ENCODE measurements around the gene TRIM46.
A peak's percentile ranks its signal among the peaks of the same experiment; 100 is the strongest.
"Not testable (repeated sequence)": the region's sequence is repeated elsewhere in the genome, so short reads cannot be mapped to it uniquely, and the experiment has no call there.

Gene TRIM46

GRCh38 chr1:155189926-155190325 is 16.3 kb downstream of the TRIM46 start:
- DNase-seq = not testable (repeated sequence)

- no peak for DNase-seq
Measured at GRCh38 chr1:155191904-155192303, 18.3 kb downstream of the TRIM46 start.

GRCh38 chr1:155192346-155193274 is 19.0 kb downstream of the TRIM46 start:
- DNase-seq = peak; percentile 87

GRCh38 chr1:155193275-155193990 is 19.8 kb downstream of the TRIM46 start:
- DNase-seq = peak; percentile 80

- DNase-seq = not testable (repeated sequence)
Measured at GRCh38 chr1:155193991-155194240, 20.3 kb downstream of the TRIM46 start.

- no peak for DNase-seq
Measured at GRCh38 chr1:155195201-155196102, 21.8 kb downstream of the TRIM46 start.

- no peak for DNase-seq
Measured at GRCh38 chr1:155196103-155196892, 22.6 kb downstream of the TRIM46 start.

- no peak for DNase-seq
Measured at GRCh38 chr1:155196893-155197638, 23.4 kb downstream of the TRIM46 start.

GRCh38 chr1:155197901-155198546 is 24.4 kb downstream of the TRIM46 start:
- no peak for DNase-seq

- no peak for DNase-seq
Measured at GRCh38 chr1:155198547-155198906, 24.9 kb downstream of the TRIM46 start.

GRCh38 chr1:155199792-155200191 is 26.1 kb downstream of the TRIM46 start:
- DNase-seq = no peak

GRCh38 chr1:155200920-155201319 is 27.3 kb downstream of the TRIM46 start:
- DNase-seq = no peak

- no peak for DNase-seq
Measured at GRCh38 chr1:155202198-155202597, 28.5 kb downstream of the TRIM46 start.

- no peak for DNase-seq
Measured at GRCh38 chr1:155202731-155203515, 29.3 kb downstream of the TRIM46 start.

- no peak for DNase-seq
Measured at GRCh38 chr1:155205035-155205434, 31.4 kb downstream of the TRIM46 start.

GRCh38 chr1:155205969-155206593 is 32.4 kb downstream of the TRIM46 start:
- DNase-seq = no peak

- peak; percentile 85 for DNase-seq
Measured at GRCh38 chr1:155206891-155207805, 33.5 kb downstream of the TRIM46 start.

- peak; percentile 64 for DNase-seq
Measured at GRCh38 chr1:155207806-155208540, 34.3 kb downstream of the TRIM46 start, which contains the start of gene THBS3. Gene THBS3 (minus strand): TSS chr1:155207897. CDS start chr1:155207876, 21 bp downstream.
